HEK293 (cell line): ENCODE data around the gene VPS11.

Source experiments
- CTCF ChIP-seq: fragments of 450-650 bp; formaldehyde crosslinking; IDR thresholded peaks from 2 replicates; pipeline ENCODE4 v1.5.1; 2016; ENCODE audit warnings: missing biosample characterization, missing genetic modification characterization
- YY1 ChIP-seq: fragments of 450-650 bp; formaldehyde crosslinking; IDR thresholded peaks from 2 replicates; pipeline ENCODE4 v1.5.1; 2018; ENCODE audit warnings: missing biosample characterization, missing genetic modification characterization
- ZNF350 ChIP-seq: fragments of 450-650 bp; formaldehyde crosslinking; IDR thresholded peaks from 2 replicates; pipeline ENCODE4 v1.5.0; 2017; ENCODE audit warnings: missing biosample characterization, mild to moderate bottlenecking, missing genetic modification characterization
- ZNF658 ChIP-seq: fragments of 450-650 bp; formaldehyde crosslinking; IDR thresholded peaks from 2 replicates; pipeline ENCODE4; 2016; ENCODE audit warnings: missing biosample characterization, missing genetic modification characterization

- TF ChIP-seq ZNF350 (tag by site-specific recombination): no peak
- no peak for TF ChIP-seq YY1 (tag by site-specific recombination)
- no peak for TF ChIP-seq ZNF658 (tag by site-specific recombination)
- no peak for TF ChIP-seq CTCF
Observed at GRCh38 chr11:119112314-119113020, 44.8 kb downstream of the VPS11 start.
